ENCODE results near the gene MSI2. TPM values are rescaled to one million over a fixed set of nuclear protein-coding genes. Genes with fewer than 3 reads are reported as not detected.

The MSI2 gene
- total and polyA plus RNA-seq, 2 donors (not counting 3 experiments of a cell fraction or from before 2014, with no cell fraction given) = 20.9 to 59.3 TPM

GRCh38 chr17:57457188-57457587, 200.9 kb downstream of the MSI2 start:
- peaks cover 2% of the 10 kb centered on the region for H4K20me1 ChIP-seq (replicated peaks; ENCODE audit: control insufficient read depth, extremely low read depth, insufficient read depth, low read length)
- H3K4me2 ChIP-seq (ENCODE audit: insufficient read depth, low read length) = no peak overlapping the region
- H3K36me3 ChIP-seq (ENCODE audit: control insufficient read depth in 2 of 2, extremely low read depth in 1 of 2, insufficient read depth in 2 of 2, low read length in 2 of 2) = no peaks in the 10 kb centered on the region
- POLR2A ChIA-PET = no interaction called here
- no peak overlapping the region for H3K27ac ChIP-seq (ENCODE audit: insufficient read depth, low read depth, low read length)
- H3K9me3 ChIP-seq (replicated peaks; ENCODE audit: control insufficient read depth, insufficient read depth, low read length) = no peaks in the 10 kb centered on the region
- no peaks in the 10 kb centered on the region for H3K4me1 ChIP-seq (ENCODE audit: control insufficient read depth, extremely low read depth, insufficient read depth, low read length)
- CTCF ChIA-PET = no interaction called here
- no peak overlapping the region for H3K9ac ChIP-seq (replicated peaks; ENCODE audit: extremely low read depth, insufficient read depth, low read length)
- intact Hi-C loops (cut with micrococcal nuclease) (no loop called here), dilution Hi-C loops (cut with MboI; ENCODE audit: extremely low pct_ligation_motif_present, low sequenced_read_pairs) (no loop called here)
- no peaks in the 10 kb centered on the region for H3K9me1 ChIP-seq (replicated peaks; ENCODE audit: control insufficient read depth, extremely low read depth, insufficient read depth, low read length)
- H3K4me3 ChIP-seq (replicated peaks in 1 of 3; ENCODE audit: insufficient read depth in 1 of 3, low read depth in 1 of 3, low read length in 3 of 3) = no peak overlapping the region
- BruUV-seq (replicated peaks) = no TSS peak
- no peaks in the 10 kb centered on the region for H3K79me2 ChIP-seq (ENCODE audit: control insufficient read depth, insufficient read depth, low read length)
- TF ChIP-seq EZH2 (IDR thresholded peaks at IDR 0.05; ENCODE audit: borderline replicate concordance, low read depth, low read length, severe bottlenecking) (no peak), JUN (IDR thresholded peaks at IDR 0.05; ENCODE audit: borderline replicate concordance, insufficient read depth, insufficient read length, low read depth) (no peak), POLR2AphosphoS5 (IDR thresholded peaks at IDR 0.05; ENCODE audit: insufficient read depth, low read depth, low read length) (no peak), MYC (IDR thresholded peaks at IDR 0.05; ENCODE audit: low read depth, low read length) (no peak)
- TF ChIP-seq, protein P1, sequence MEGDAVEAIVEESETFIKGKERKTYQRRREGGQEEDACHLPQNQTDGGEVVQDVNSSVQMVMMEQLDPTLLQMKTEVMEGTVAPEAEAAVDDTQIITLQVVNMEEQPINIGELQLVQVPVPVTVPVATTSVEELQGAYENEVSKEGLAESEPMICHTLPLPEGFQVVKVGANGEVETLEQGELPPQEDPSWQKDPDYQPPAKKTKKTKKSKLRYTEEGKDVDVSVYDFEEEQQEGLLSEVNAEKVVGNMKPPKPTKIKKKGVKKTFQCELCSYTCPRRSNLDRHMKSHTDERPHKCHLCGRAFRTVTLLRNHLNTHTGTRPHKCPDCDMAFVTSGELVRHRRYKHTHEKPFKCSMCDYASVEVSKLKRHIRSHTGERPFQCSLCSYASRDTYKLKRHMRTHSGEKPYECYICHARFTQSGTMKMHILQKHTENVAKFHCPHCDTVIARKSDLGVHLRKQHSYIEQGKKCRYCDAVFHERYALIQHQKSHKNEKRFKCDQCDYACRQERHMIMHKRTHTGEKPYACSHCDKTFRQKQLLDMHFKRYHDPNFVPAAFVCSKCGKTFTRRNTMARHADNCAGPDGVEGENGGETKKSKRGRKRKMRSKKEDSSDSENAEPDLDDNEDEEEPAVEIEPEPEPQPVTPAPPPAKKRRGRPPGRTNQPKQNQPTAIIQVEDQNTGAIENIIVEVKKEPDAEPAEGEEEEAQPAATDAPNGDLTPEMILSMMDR (IDR thresholded peaks at IDR 0.05; ENCODE audit: extremely low read depth in 1 of 2, insufficient read depth in 1 of 2, low read depth in 1 of 2, low read length in 2 of 2) = no peak
- DNase-seq (ENCODE audit: low read depth, low spot score) (no peak), FAIRE-seq (no peak)
- H3K27me3 ChIP-seq (ENCODE audit: control insufficient read depth in 2 of 2, insufficient read depth in 2 of 2, low read length in 2 of 2) = no peaks in the 10 kb centered on the region
- no peak overlapping the region for H2AFZ ChIP-seq (ENCODE audit: low read depth, low read length)

DNA sequence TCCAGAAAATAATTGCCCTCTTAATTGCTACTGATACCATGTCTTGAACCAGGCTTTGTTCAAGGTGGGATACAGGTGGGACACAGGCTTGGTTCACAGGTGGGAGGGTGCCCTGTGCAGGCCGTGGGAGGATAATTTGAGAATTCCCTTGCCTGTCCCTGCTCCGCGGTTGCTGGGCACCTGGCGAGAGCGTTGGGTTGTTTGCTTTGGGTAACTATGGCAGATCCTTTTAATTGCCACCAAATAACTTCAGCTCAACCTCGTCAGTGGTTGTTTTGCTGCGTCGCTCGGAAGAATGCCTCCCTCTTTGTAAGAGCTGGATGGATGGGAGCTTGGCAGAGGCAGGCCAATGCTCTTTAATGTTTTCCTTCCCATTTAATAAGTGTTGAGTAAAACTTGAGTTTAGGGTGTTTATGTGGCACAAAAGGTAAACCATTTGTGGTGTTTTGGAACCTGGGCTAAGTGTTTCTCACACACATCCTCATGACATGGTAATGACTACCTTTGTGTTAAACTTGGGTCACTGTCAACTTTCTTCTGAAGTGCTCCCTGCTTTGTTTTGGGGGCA, 202.5 kb downstream of the MSI2 start:
- TF ChIP-seq FOS (IDR thresholded peaks at IDR 0.05; ENCODE audit: borderline replicate concordance, insufficient read depth, low read length) = no peak
- no peak for TF ChIP-seq MYC (IDR thresholded peaks at IDR 0.05; ENCODE audit: low read depth, low read length)
- TF ChIP-seq POLR2A (IDR thresholded peaks at IDR 0.05; ENCODE audit: low read depth, low read length) = no peak
- TF ChIP-seq POLR2AphosphoS5 (IDR thresholded peaks at IDR 0.05; ENCODE audit: insufficient read depth, low read depth, low read length) = no peak
- no peak for TF ChIP-seq JUN (IDR thresholded peaks at IDR 0.05; ENCODE audit: borderline replicate concordance, insufficient read depth, insufficient read length, low read depth)
- TF ChIP-seq GATA2 (IDR thresholded peaks at IDR 0.05; ENCODE audit: insufficient read depth, insufficient read length, low read depth, low read length) = no peak
- TF ChIP-seq EZH2 (IDR thresholded peaks at IDR 0.05; ENCODE audit: borderline replicate concordance, low read depth, low read length, severe bottlenecking) = no peak
- TF ChIP-seq, protein P1 (IDR thresholded peaks at IDR 0.05; ENCODE audit: extremely low read depth in 1 of 2, insufficient read depth in 1 of 2, low read depth in 1 of 2, low read length in 2 of 2) = no peak
- no peak for TF ChIP-seq MAX (IDR thresholded peaks at IDR 0.05; ENCODE audit: insufficient read depth, insufficient read length)
- Histone ChIP-seq H2AFZ (ENCODE audit: low read depth, low read length) (no peak overlapping the region), H3K4me2 (ENCODE audit: insufficient read depth, low read length) (no peak overlapping the region), H3K9ac (replicated peaks; ENCODE audit: extremely low read depth, insufficient read depth, low read length) (no peak overlapping the region), H3K4me1 (ENCODE audit: control insufficient read depth, extremely low read depth, insufficient read depth, low read length) (no peaks in the 10 kb centered on the region), H3K27me3 (ENCODE audit: control insufficient read depth in 2 of 2, insufficient read depth in 2 of 2, low read length in 2 of 2) (no peaks in the 10 kb centered on the region), H3K9me1 (replicated peaks; ENCODE audit: control insufficient read depth, extremely low read depth, insufficient read depth, low read length) (no peaks in the 10 kb centered on the region), H3K4me3 (replicated peaks in 1 of 3; ENCODE audit: insufficient read depth in 1 of 3, low read depth in 1 of 3, low read length in 3 of 3) (no peak overlapping the region), H3K27ac (ENCODE audit: insufficient read depth, low read depth, low read length) (no peak overlapping the region), H3K79me2 (ENCODE audit: control insufficient read depth, insufficient read depth, low read length) (no peaks in the 10 kb centered on the region), H3K36me3 (ENCODE audit: control insufficient read depth in 2 of 2, extremely low read depth in 1 of 2, insufficient read depth in 2 of 2, low read length in 2 of 2) (no peaks in the 10 kb centered on the region), H4K20me1 (replicated peaks; ENCODE audit: control insufficient read depth, extremely low read depth, insufficient read depth, low read length) (no peaks in the 10 kb centered on the region), H3K9me3 (replicated peaks; ENCODE audit: control insufficient read depth, insufficient read depth, low read length) (no peaks in the 10 kb centered on the region)
- BruUV-seq (replicated peaks) = no TSS peak
- ChIA-PET CTCF (interaction anchor here (1.3 to 1.4 kb wide), 2 partner anchors 12 to 216 kb away, joined by 3 to 4 read pairs; no protein-coding TSS in a partner anchor), POLR2A (no interaction called here)
- FAIRE-seq = no peak
- intact Hi-C loops (cut with micrococcal nuclease) = no loop called here
- no peak for DNase-seq (ENCODE audit: low read depth, low spot score)
- dilution Hi-C loops (cut with MboI; ENCODE audit: extremely low pct_ligation_motif_present, low sequenced_read_pairs) = no loop called here

All from endothelial cell of umbilical vein (primary cell).